Chondrocyte (in vitro differentiated cells): ENCODE measurements around the gene TTC28. TPM values are rescaled to one million over a fixed set of nuclear protein-coding genes. Genes with fewer than 3 reads are reported as not detected.

ENCODE experiments used
- DNase-seq: peaks from one replicate; pipeline ENCODE4 v3.0.0; 2021; ENCODE audit warnings: mixed read lengths, low spot score
- H3K27ac Mint-ChIP-seq: one replicate; pipeline ENCODE4 v1.8.0; 2021; ENCODE audit warnings: mild to moderate bottlenecking, moderate library complexity, mixed read lengths; ENCODE audit not compliant: unreplicated experiment
- H3K27me3 Mint-ChIP-seq: 2 replicates; pipeline ENCODE4 v1.8.0; 2021; ENCODE audit warnings: low read depth, mixed read lengths
- H3K36me3 Mint-ChIP-seq: 2 replicates; pipeline ENCODE4 v1.8.0; 2021; ENCODE audit warnings: low read depth, mixed read lengths
- H3K4me1 Mint-ChIP-seq: 2 replicates; pipeline ENCODE4 v1.8.0; 2021; ENCODE audit warnings: low read depth, mild to moderate bottlenecking, mixed read lengths
- H3K4me3 Mint-ChIP-seq: one replicate; pipeline ENCODE4 v1.8.0; 2021; ENCODE audit warnings: mild to moderate bottlenecking, moderate library complexity, mixed read lengths; ENCODE audit not compliant: unreplicated experiment
- H3K9me3 Mint-ChIP-seq: 2 replicates; pipeline ENCODE4 v1.8.0; 2021; ENCODE audit warnings: low read depth, mixed read lengths
- CTCF ChIP-seq: fragments of 200-600 bp; sonication (generic); IDR thresholded peaks from 2 replicates; pipeline ENCODE4 v1.5.0; 2021; ENCODE audit warnings: antibody characterized with exemption, mild to moderate bottlenecking, moderate library complexity
- total RNA-seq: library from RNA; stranded (reverse); gene quantifications from 3 replicates; pipeline ENCODE4 v1.2.1, GENCODE V29; 2021

TTC28 gene
- total RNA-seq, 1 donor from 2014 or later, result 38.3 TPM

GRCh38 chr22:27941143-27941542 is 738.5 kb downstream of the TTC28 start:
- H3K36me3 Mint-ChIP-seq, result peaks cover 1% of the 10 kb centered on the region

GRCh38 chr22:27937453-27937852 is 742.2 kb downstream of the TTC28 start:
- DNase-seq, result no peak

More at GRCh38 chr22:27941143-27941542, 738.5 kb downstream of the TTC28 start:
- no peak for DNase-seq
- Mint-ChIP-seq H3K4me3 (no peak overlapping the region), H3K27me3 (no peaks in the 10 kb centered on the region), H3K9me3 (no peaks in the 10 kb centered on the region), H3K4me1 (peaks cover 8% of the 10 kb centered on the region), H3K27ac (no peak overlapping the region)
- TF ChIP-seq CTCF, result no peak

GRCh38 chr22:27935897-27936296 is 743.7 kb downstream of the TTC28 start:
- TF ChIP-seq CTCF, result no peak
- H3K4me3 Mint-ChIP-seq, result no peak overlapping the region
- no peak overlapping the region for H3K27ac Mint-ChIP-seq
- peaks cover 8% of the 10 kb centered on the region for H3K4me1 Mint-ChIP-seq
- no peaks in the 10 kb centered on the region for H3K9me3 Mint-ChIP-seq
- no peak for DNase-seq
- H3K36me3 Mint-ChIP-seq, result peaks cover 3% of the 10 kb centered on the region
- no peaks in the 10 kb centered on the region for H3K27me3 Mint-ChIP-seq

More at GRCh38 chr22:27937453-27937852, 742.2 kb downstream of the TTC28 start:
- TF ChIP-seq CTCF, result peak; percentile 41
- H3K9me3 Mint-ChIP-seq, result no peaks in the 10 kb centered on the region
- H3K36me3 Mint-ChIP-seq, result peaks cover 3% of the 10 kb centered on the region
- no peak overlapping the region for H3K4me3 Mint-ChIP-seq
- no peak overlapping the region for H3K27ac Mint-ChIP-seq
- H3K27me3 Mint-ChIP-seq, result no peaks in the 10 kb centered on the region
- H3K4me1 Mint-ChIP-seq, result peaks cover 8% of the 10 kb centered on the region

GRCh38 chr22:27934069-27934468 is 745.6 kb downstream of the TTC28 start:
- Mint-ChIP-seq H3K36me3 (peaks cover 3% of the 10 kb centered on the region), H3K4me3 (no peak overlapping the region), H3K27ac (no peak overlapping the region), H3K27me3 (no peaks in the 10 kb centered on the region), H3K9me3 (no peaks in the 10 kb centered on the region), H3K4me1 (peaks cover 8% of the 10 kb centered on the region)
- no peak for TF ChIP-seq CTCF
- no peak for DNase-seq

GRCh38 chr22:27933186-27933983 is 746.3 kb downstream of the TTC28 start:
- H3K9me3 Mint-ChIP-seq, result no peaks in the 10 kb centered on the region
- peaks cover 3% of the 10 kb centered on the region for H3K36me3 Mint-ChIP-seq

More at GRCh38 chr22:27933186-27933983, 746.3 kb downstream of the TTC28 start:
- no peaks in the 10 kb centered on the region for H3K27me3 Mint-ChIP-seq
- no peak overlapping the region for H3K4me3 Mint-ChIP-seq
- H3K4me1 Mint-ChIP-seq, result peaks cover 8% of the 10 kb centered on the region
- no peak for TF ChIP-seq CTCF
- no peak for DNase-seq
- H3K27ac Mint-ChIP-seq, result no peak overlapping the region
